HL-60 (cell line): ENCODE results near the gene PC.

Experiments used
- DNase-seq, 2 experiments: peaks; one replicate each; pipeline ENCODE4 v3.0.0-alpha.2; 2010 to 2020; ENCODE audit warnings: low read depth in 1 of 2, low spot score in 1 of 2
- H3K27ac ChIP-seq: fragments of 250-450 bp; sonication (Bioruptor Pico); replicated peaks from 2 replicates; pipeline ENCODE4 v1.5.1; 2020; ENCODE audit warnings: mild to moderate bottlenecking, moderate library complexity
- H3K27me3 ChIP-seq: fragments of 250-450 bp; sonication (Bioruptor Pico); 2 replicates; pipeline ENCODE4 v1.5.1; 2021; ENCODE audit warnings: mild to moderate bottlenecking, moderate library complexity; ENCODE audit not compliant: insufficient read depth, poor library complexity, severe bottlenecking
- H3K4me3 ChIP-seq: replicated peaks from 2 replicates; pipeline ENCODE4 v1.5.1; 2011; ENCODE audit warnings: mild to moderate bottlenecking, control low read depth, low read length; ENCODE audit not compliant: insufficient read depth
- GABPA ChIP-seq: IDR thresholded peaks from 2 replicates; pipeline ENCODE4 v1.6.1; 2012; ENCODE audit warnings: low read depth
- POLR2AphosphoS5 ChIP-seq: IDR thresholded peaks from 2 replicates; pipeline ENCODE4 v1.6.1; 2012; ENCODE audit warnings: low read depth
- REST ChIP-seq: IDR thresholded peaks from 2 replicates; pipeline ENCODE4 v1.6.1; 2012; ENCODE audit warnings: low read depth; ENCODE audit not compliant: insufficient replicate concordance
- SPI1 ChIP-seq: IDR thresholded peaks from 2 replicates; pipeline ENCODE4 v1.6.1; 2012; ENCODE audit warnings: low read depth, mild to moderate bottlenecking, borderline replicate concordance
- TF ChIP-seq, protein P1 (sequence below): IDR thresholded peaks from one replicate; pipeline ENCODE4 v1.5.1; 2011; ENCODE audit warnings: low read length, control low read depth, inconsistent platforms; ENCODE audit not compliant: insufficient read depth

Gene PC

DNA sequence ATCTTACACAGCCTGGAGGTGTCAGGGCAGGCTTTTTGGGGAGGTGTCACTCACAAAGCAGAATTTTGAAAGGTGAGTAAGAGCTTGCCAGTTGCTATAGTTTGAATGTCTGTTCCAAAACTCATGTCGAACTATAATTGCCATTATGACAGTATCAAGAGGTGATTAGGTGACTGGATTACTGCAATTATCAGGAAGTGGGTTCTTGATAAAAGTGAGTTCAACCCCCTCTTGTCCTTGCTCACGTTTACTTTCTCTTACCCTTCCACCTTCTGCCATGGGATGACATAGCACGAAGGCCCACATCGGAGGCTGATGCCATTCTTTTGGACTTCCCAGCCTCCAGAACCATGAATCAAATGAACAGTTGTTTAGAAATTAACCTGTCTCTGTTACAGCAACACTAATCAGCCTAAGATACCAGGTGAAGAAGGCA, 12.2 kb upstream of the PC start:
- no peak for DNase-seq
- TF ChIP-seq POLR2AphosphoS5 (no peak), GABPA (no peak), REST (no peak), SPI1 (no peak)
- TF ChIP-seq, protein P1, sequence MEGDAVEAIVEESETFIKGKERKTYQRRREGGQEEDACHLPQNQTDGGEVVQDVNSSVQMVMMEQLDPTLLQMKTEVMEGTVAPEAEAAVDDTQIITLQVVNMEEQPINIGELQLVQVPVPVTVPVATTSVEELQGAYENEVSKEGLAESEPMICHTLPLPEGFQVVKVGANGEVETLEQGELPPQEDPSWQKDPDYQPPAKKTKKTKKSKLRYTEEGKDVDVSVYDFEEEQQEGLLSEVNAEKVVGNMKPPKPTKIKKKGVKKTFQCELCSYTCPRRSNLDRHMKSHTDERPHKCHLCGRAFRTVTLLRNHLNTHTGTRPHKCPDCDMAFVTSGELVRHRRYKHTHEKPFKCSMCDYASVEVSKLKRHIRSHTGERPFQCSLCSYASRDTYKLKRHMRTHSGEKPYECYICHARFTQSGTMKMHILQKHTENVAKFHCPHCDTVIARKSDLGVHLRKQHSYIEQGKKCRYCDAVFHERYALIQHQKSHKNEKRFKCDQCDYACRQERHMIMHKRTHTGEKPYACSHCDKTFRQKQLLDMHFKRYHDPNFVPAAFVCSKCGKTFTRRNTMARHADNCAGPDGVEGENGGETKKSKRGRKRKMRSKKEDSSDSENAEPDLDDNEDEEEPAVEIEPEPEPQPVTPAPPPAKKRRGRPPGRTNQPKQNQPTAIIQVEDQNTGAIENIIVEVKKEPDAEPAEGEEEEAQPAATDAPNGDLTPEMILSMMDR, result no peak
- H3K27ac ChIP-seq, result no peak overlapping the region
- H3K27me3 ChIP-seq, result peaks cover 2% of the 10 kb centered on the region
- H3K4me3 ChIP-seq, result no peak overlapping the region

DNA sequence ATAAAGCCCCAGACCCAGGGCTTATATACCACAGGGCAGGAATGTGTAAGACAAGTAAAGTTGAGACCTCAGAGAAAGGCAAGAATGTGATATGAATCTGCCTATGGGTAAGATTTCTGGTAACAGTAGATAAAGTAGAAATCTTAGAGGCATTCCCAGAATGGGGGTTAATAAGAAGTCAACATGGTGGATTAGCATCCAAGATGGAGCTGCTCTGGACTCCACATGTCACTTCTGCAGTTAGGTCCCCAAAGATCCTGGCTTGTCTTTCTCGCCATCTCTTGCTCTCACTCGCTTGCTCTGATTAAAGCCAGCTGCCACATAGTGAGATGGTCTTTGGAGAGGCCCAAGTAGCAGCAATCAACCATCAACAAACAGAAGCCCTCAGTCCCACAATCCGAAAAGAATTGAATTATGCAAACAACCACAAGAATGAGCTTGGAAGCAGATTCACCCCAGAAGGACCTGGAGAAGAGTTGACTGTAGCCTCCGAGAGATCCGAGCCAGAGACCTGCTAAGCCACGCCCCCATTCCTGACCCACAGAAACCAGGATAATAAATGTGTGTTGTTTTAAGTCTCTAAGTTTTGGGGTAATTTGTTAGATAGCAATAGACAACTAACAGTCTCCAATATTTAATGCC, 11.5 kb upstream of the PC start:
- TF ChIP-seq GABPA, result no peak
- no peak for TF ChIP-seq REST
- TF ChIP-seq, protein P1, result no peak
- TF ChIP-seq SPI1, result no peak
- TF ChIP-seq POLR2AphosphoS5, result no peak
- Histone ChIP-seq H3K27me3 (peaks cover 2% of the 10 kb centered on the region), H3K27ac (no peak overlapping the region), H3K4me3 (no peak overlapping the region)
- DNase-seq, result no peak

GRCh38 chr11:66967670-66968425, 9.7 kb upstream of the PC start:
- Histone ChIP-seq H3K27me3 (peaks cover 2% of the 10 kb centered on the region), H3K4me3 (no peak overlapping the region), H3K27ac (no peak overlapping the region)
- no peak for DNase-seq
- no peak for TF ChIP-seq SPI1
- TF ChIP-seq, protein P1, result no peak
- TF ChIP-seq REST, result no peak
- no peak for TF ChIP-seq GABPA
- no peak for TF ChIP-seq POLR2AphosphoS5
